MV-4-11 (cell line): ENCODE measurements around the gene LGALS9B.
A peak's percentile ranks its signal among the peaks of the same experiment; 100 is the strongest.
"Not testable (repeated sequence)": the region's sequence is repeated elsewhere in the genome, so short reads cannot be mapped to it uniquely, and the experiment has no call there.

Experiments used
- DNase-seq: peaks from one replicate; lab custom pipeline; 2025; lab: John Stamatoyannopoulos, UW

The LGALS9B gene

GRCh38 chr17:20466999-20467398 is 340 bp downstream of the LGALS9B start:
- DNase-seq: peak; percentile 16

- DNase-seq: not testable (repeated sequence)
Measured at GRCh38 chr17:20466553-20466952, 786 bp downstream of the LGALS9B start.

- not testable (repeated sequence) for DNase-seq
Measured at GRCh38 chr17:20465535-20465934, 1.8 kb downstream of the LGALS9B start.

GRCh38 chr17:20464854-20465414 is 2.4 kb downstream of the LGALS9B start:
- DNase-seq: not testable (repeated sequence)

- DNase-seq: not testable (repeated sequence)
Measured at GRCh38 chr17:20462158-20462557, 5.2 kb downstream of the LGALS9B start.

- DNase-seq: not testable (repeated sequence)
Measured at GRCh38 chr17:20457848-20458381, 9.4 kb downstream of the LGALS9B start.

- not testable (repeated sequence) for DNase-seq
Measured at GRCh38 chr17:20455106-20455505, 12.2 kb downstream of the LGALS9B start.

GRCh38 chr17:20453820-20454434 is 13.4 kb downstream of the LGALS9B start:
- DNase-seq: not testable (repeated sequence)

- DNase-seq: not testable (repeated sequence)
Measured at GRCh38 chr17:20450852-20451251, 16.5 kb downstream of the LGALS9B start.

GRCh38 chr17:20447534-20448321 is 19.6 kb downstream of the LGALS9B start:
- not testable (repeated sequence) for DNase-seq

- not testable (repeated sequence) for DNase-seq
Measured at GRCh38 chr17:20446895-20447294, 20.4 kb downstream of the LGALS9B start.

GRCh38 chr17:20444581-20445236 is 22.6 kb downstream of the LGALS9B start:
- DNase-seq: not testable (repeated sequence)

- not testable (repeated sequence) for DNase-seq
Measured at GRCh38 chr17:20444173-20444572, 23.2 kb downstream of the LGALS9B start.

- DNase-seq: not testable (repeated sequence)
Measured at GRCh38 chr17:20443632-20444031, 23.7 kb downstream of the LGALS9B start.

- DNase-seq: not testable (repeated sequence)
Measured at GRCh38 chr17:20440665-20441064, 26.7 kb downstream of the LGALS9B start.

GRCh38 chr17:20435166-20435565 is 32.2 kb downstream of the LGALS9B start:
- DNase-seq: not testable (repeated sequence)

GRCh38 chr17:20433382-20433781 is 34.0 kb downstream of the LGALS9B start:
- not testable (repeated sequence) for DNase-seq

- not testable (repeated sequence) for DNase-seq
Measured at GRCh38 chr17:20427264-20427663, 40.1 kb downstream of the LGALS9B start.

- not testable (repeated sequence) for DNase-seq
Measured at GRCh38 chr17:20422826-20423225, 44.5 kb downstream of the LGALS9B start.

- DNase-seq: not testable (repeated sequence)
Measured at GRCh38 chr17:20418838-20419237, 48.5 kb downstream of the LGALS9B start.

GRCh38 chr17:20417492-20418080 is 49.8 kb downstream of the LGALS9B start:
- DNase-seq: not testable (repeated sequence)
